HepG2 (cell line): Measurements from ENCODE around the gene DHRS13. TPM values are rescaled to one million over a fixed set of nuclear protein-coding genes. Genes with fewer than 3 reads are reported as not detected.

Experiments
- AKAP8 ChIP-seq: sonication (generic); formaldehyde crosslinking; IDR thresholded peaks from 2 replicates; pipeline ENCODE4 v1.5.1; 2020; ENCODE audit warnings: mild to moderate bottlenecking, missing genetic modification reagents
- HOXA7 ChIP-seq: sonication (generic); formaldehyde crosslinking; IDR thresholded peaks from 2 replicates; pipeline ENCODE4 v1.8.1; 2022; ENCODE audit warnings: mild to moderate bottlenecking, missing genetic modification reagents, moderate library complexity
- IRX3 ChIP-seq: sonication (generic); formaldehyde crosslinking; IDR thresholded peaks from 2 replicates; pipeline ENCODE4 v1.8.1; 2023; ENCODE audit warnings: mild to moderate bottlenecking, low read depth, missing genetic modification reagents, borderline replicate concordance
- JARID2 ChIP-seq: sonication (generic); formaldehyde crosslinking; IDR thresholded peaks from 2 replicates; pipeline ENCODE4 v1.8.1; 2023; ENCODE audit warnings: missing genetic modification reagents, inconsistent platforms; ENCODE audit not compliant: insufficient replicate concordance
- TEAD3 ChIP-seq: optimal IDR thresholded peaks from 2 replicates; pipeline ENCODE3; 2016; ENCODE audit warnings: borderline replicate concordance
- WIZ ChIP-seq: sonication (generic); formaldehyde crosslinking; IDR thresholded peaks from 2 replicates; pipeline ENCODE4 v1.5.1; 2020; ENCODE audit warnings: mild to moderate bottlenecking, missing genetic modification reagents
- ZNF329 ChIP-seq: sonication (generic); formaldehyde crosslinking; IDR thresholded peaks from 2 replicates; pipeline ENCODE4 v1.9.0; 2021; ENCODE audit warnings: low read depth, mild to moderate bottlenecking, missing genetic modification reagents
- ZNF549 ChIP-seq: sonication (generic); formaldehyde crosslinking; IDR thresholded peaks from 2 replicates; pipeline ENCODE4 v1.5.0; 2020; ENCODE audit warnings: missing genetic modification reagents
- polyA plus RNA-seq, 8 experiments: library from polyadenylated mRNA; depleted of rRNA in 3 of 8; stranded (reverse) in 7 of 8; unstranded in 1 of 8; fragments of >200 nt; fragmentation: Illumina TruSeq in 4 of 8; extraction: Trizol in 4 of 8; gene quantifications; 2 replicates each; pipeline versions ENCODE4 v1.2.1 to v1.2.3, GENCODE V29; 2011 to 2016; ENCODE audit warnings: low read depth in 4 of 8, missing spikeins in 1 of 8, mixed read lengths in 1 of 8; ENCODE audit not compliant: insufficient read depth in 1 of 8
- total RNA-seq, 5 experiments: library from RNA; depleted of rRNA; stranded (reverse); fragments of >200 nt; fragmentation: Illumina TruSeq; extraction: Trizol; gene quantifications; 2 replicates each; pipeline ENCODE4 v1.2.3, GENCODE V29; 2016; ENCODE audit warnings: low read depth in 1 of 5
- TF ChIP-seq, protein P1 (sequence below), 2 experiments: sonication (generic) in 1 of 2; formaldehyde crosslinking in 1 of 2; IDR thresholded peaks; 2 replicates each; pipeline versions ENCODE4 v1.5.1 to v1.6.1; 2011 to 2020; ENCODE audit warnings: borderline replicate concordance in 1 of 2, low read depth in 1 of 2, low read length in 1 of 2, mild to moderate bottlenecking in 1 of 2, missing genetic modification reagents in 1 of 2, moderate library complexity in 1 of 2
- TF ChIP-seq, protein P2 (sequence below): sonication (generic); formaldehyde crosslinking; IDR thresholded peaks from 2 replicates; pipeline ENCODE4 v1.4.0; 2020; ENCODE audit warnings: missing genetic modification reagents, borderline replicate concordance
- TF ChIP-seq, protein P3 (sequence below): sonication (generic); formaldehyde crosslinking; IDR thresholded peaks from 2 replicates; pipeline ENCODE4 v1.8.1; 2023; ENCODE audit warnings: missing genetic modification reagents, mild to moderate bottlenecking, borderline replicate concordance
- TF ChIP-seq, protein P4 (sequence below): sonication (generic); formaldehyde crosslinking; IDR thresholded peaks from 2 replicates; pipeline ENCODE4 v1.4.0; 2020; ENCODE audit warnings: missing genetic modification reagents, borderline replicate concordance
- TF ChIP-seq, protein P5 (sequence below): sonication (generic); formaldehyde crosslinking; IDR thresholded peaks from 2 replicates; pipeline ENCODE4 v1.8.0; 2022; ENCODE audit warnings: missing genetic modification reagents, mild to moderate bottlenecking, inconsistent platforms, borderline replicate concordance
- TF ChIP-seq, protein P6 (sequence below): sonication (generic); formaldehyde crosslinking; IDR thresholded peaks from 2 replicates; pipeline ENCODE4 v1.4.0; 2020; ENCODE audit warnings: missing genetic modification reagents

The DHRS13 gene
- total and polyA plus RNA-seq, 2 of the 13 experiments (the other 11 are each of a cell fraction or from before 2014, with no cell fraction given) = 11.8 to 12.6 TPM

DNA sequence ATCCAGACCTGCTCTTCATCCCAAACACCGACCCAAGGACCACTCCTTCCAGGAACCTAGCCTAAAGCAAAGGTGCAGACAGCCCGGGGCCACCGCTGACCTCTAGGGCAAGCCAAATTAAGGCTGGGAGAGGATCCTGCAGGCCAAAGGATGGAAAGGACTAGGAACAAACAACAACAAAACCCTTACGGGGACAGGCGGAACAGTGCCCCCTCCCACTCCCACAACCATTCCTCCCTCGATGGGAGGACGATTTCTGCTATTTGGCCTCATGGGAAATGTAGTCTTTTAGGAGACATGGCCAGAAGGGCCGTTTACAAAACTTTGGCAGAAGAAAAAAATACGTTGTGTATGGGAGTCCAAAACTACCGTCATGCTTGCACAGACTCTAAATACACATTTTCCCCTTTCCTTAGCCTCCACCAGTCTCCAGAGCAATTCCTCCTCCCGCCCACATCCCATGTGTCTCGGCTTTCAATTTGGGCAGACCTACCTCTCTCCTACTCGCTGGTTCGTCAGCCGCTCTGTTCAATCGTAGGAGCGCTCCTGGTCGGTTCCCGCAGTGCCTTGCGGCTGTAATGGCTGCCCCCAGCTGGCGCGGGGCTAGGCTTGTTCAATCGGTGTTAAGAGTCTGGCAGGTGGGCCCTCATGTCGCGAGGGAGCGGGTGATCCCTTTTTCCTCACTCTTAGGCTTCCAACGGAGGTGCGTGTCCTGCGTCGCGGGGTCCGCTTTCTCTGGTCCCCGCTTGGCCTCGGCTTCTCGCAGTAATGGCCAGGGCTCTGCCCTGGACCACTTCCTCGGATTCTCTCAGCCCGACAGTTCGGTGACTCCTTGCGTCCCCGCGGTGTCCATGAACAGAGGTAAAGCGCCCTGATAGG is 48.2 kb downstream of the DHRS13 start, which contains the start of gene ERAL1 (continued):
- TF ChIP-seq, protein P1, sequence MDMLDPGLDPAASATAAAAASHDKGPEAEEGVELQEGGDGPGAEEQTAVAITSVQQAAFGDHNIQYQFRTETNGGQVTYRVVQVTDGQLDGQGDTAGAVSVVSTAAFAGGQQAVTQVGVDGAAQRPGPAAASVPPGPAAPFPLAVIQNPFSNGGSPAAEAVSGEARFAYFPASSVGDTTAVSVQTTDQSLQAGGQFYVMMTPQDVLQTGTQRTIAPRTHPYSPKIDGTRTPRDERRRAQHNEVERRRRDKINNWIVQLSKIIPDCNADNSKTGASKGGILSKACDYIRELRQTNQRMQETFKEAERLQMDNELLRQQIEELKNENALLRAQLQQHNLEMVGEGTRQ (IDR thresholded peaks at IDR 0.05; ENCODE audit: low read depth, low read length) = no peak
- TF ChIP-seq, protein P1 (CRISPR knock-in tag; IDR thresholded peaks at IDR 0.05; ENCODE audit: borderline replicate concordance) = no peak
- TF ChIP-seq, protein P2, sequence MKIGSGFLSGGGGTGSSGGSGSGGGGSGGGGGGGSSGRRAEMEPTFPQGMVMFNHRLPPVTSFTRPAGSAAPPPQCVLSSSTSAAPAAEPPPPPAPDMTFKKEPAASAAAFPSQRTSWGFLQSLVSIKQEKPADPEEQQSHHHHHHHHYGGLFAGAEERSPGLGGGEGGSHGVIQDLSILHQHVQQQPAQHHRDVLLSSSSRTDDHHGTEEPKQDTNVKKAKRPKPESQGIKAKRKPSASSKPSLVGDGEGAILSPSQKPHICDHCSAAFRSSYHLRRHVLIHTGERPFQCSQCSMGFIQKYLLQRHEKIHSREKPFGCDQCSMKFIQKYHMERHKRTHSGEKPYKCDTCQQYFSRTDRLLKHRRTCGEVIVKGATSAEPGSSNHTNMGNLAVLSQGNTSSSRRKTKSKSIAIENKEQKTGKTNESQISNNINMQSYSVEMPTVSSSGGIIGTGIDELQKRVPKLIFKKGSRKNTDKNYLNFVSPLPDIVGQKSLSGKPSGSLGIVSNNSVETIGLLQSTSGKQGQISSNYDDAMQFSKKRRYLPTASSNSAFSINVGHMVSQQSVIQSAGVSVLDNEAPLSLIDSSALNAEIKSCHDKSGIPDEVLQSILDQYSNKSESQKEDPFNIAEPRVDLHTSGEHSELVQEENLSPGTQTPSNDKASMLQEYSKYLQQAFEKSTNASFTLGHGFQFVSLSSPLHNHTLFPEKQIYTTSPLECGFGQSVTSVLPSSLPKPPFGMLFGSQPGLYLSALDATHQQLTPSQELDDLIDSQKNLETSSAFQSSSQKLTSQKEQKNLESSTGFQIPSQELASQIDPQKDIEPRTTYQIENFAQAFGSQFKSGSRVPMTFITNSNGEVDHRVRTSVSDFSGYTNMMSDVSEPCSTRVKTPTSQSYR (CRISPR knock-in tag) = no peak
- TF ChIP-seq ZNF549 (CRISPR knock-in tag) = no peak
- TF ChIP-seq HOXA7 = no peak
- TF ChIP-seq, protein P3, sequence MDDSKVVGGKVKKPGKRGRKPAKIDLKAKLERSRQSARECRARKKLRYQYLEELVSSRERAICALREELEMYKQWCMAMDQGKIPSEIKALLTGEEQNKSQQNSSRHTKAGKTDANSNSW (CRISPR knock-in tag) = no peak
- TF ChIP-seq, protein P4, sequence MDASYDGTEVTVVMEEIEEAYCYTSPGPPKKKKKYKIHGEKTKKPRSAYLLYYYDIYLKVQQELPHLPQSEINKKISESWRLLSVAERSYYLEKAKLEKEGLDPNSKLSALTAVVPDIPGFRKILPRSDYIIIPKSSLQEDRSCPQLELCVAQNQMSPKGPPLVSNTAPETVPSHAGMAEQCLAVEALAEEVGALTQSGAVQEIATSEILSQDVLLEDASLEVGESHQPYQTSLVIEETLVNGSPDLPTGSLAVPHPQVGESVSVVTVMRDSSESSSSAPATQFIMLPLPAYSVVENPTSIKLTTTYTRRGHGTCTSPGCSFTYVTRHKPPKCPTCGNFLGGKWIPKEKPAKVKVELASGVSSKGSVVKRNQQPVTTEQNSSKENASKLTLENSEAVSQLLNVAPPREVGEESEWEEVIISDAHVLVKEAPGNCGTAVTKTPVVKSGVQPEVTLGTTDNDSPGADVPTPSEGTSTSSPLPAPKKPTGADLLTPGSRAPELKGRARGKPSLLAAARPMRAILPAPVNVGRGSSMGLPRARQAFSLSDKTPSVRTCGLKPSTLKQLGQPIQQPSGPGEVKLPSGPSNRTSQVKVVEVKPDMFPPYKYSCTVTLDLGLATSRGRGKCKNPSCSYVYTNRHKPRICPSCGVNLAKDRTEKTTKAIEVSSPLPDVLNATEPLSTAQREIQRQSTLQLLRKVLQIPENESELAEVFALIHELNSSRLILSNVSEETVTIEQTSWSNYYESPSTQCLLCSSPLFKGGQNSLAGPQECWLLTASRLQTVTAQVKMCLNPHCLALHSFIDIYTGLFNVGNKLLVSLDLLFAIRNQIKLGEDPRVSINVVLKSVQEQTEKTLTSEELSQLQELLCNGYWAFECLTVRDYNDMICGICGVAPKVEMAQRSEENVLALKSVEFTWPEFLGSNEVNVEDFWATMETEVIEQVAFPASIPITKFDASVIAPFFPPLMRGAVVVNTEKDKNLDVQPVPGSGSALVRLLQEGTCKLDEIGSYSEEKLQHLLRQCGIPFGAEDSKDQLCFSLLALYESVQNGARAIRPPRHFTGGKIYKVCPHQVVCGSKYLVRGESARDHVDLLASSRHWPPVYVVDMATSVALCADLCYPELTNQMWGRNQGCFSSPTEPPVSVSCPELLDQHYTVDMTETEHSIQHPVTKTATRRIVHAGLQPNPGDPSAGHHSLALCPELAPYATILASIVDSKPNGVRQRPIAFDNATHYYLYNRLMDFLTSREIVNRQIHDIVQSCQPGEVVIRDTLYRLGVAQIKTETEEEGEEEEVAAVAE (CRISPR knock-in tag) = peak; percentile 100
- no peak for TF ChIP-seq AKAP8 (CRISPR knock-in tag)
- TF ChIP-seq, protein P5, sequence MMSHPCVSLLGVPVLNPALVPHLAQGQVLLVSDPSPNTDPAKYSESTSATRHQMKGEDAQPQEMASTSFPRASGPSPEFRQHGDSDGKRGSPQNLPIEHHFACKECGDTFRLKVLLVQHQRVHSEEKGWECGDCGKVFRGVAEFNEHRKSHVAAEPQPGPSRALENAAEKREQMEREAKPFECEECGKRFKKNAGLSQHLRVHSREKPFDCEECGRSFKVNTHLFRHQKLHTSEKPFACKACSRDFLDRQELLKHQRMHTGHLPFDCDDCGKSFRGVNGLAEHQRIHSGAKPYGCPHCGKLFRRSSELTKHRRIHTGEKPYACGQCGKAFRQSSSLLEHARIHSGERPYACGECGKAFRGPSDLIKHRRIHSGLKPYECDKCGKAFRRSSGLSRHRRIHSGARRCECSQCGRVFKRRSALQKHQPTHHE (CRISPR knock-in tag) = no peak
- TF ChIP-seq IRX3 (CRISPR knock-in tag) = no peak
- no peak for TF ChIP-seq JARID2
- TF ChIP-seq ZNF329 = no peak
- peak; percentile 21 for TF ChIP-seq TEAD3 (CRISPR knock-in tag)
- TF ChIP-seq, protein P6, sequence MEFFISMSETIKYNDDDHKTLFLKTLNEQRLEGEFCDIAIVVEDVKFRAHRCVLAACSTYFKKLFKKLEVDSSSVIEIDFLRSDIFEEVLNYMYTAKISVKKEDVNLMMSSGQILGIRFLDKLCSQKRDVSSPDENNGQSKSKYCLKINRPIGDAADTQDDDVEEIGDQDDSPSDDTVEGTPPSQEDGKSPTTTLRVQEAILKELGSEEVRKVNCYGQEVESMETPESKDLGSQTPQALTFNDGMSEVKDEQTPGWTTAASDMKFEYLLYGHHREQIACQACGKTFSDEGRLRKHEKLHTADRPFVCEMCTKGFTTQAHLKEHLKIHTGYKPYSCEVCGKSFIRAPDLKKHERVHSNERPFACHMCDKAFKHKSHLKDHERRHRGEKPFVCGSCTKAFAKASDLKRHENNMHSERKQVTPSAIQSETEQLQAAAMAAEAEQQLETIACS (CRISPR knock-in tag) = no peak
- TF ChIP-seq WIZ (CRISPR knock-in tag) = no peak
